RWPE2 (cell line): ENCODE data around the gene HS3ST5.

Experiments used
- ATAC-seq: fragments of 200-7000 bp; cut with Tn5 transposase; 3 replicates; pipeline ENCODE4 v1.9.1; 2021; ENCODE audit warnings: low read depth
- DNase-seq: peaks from one replicate; pipeline ENCODE4 v3.0.0-alpha.2; 2020; ENCODE audit warnings: low spot score
- H3K27ac ChIP-seq: fragments of 450-650 bp; 2 replicates; pipeline ENCODE4 v1.5.1; 2017; ENCODE audit warnings: mild to moderate bottlenecking; ENCODE audit not compliant: poor library complexity, severe bottlenecking
- H3K27me3 ChIP-seq: fragments of 250-450 bp; sonication (Bioruptor Pico); 2 replicates; pipeline ENCODE4 v1.5.1; 2021; ENCODE audit warnings: mild to moderate bottlenecking, moderate library complexity; ENCODE audit not compliant: insufficient read depth, poor library complexity, severe bottlenecking
- H3K36me3 ChIP-seq: fragments of 250-450 bp; sonication (Bioruptor Pico); 2 replicates; pipeline ENCODE4 v1.5.1; 2020; ENCODE audit warnings: low read depth, mild to moderate bottlenecking, moderate library complexity
- H3K4me1 ChIP-seq: fragments of 250-450 bp; sonication (Bioruptor Pico); 2 replicates; pipeline ENCODE4 v1.5.1; 2021; ENCODE audit warnings: mild to moderate bottlenecking, moderate library complexity; ENCODE audit not compliant: insufficient read depth, poor library complexity, severe bottlenecking
- H3K4me3 ChIP-seq: fragments of 250-450 bp; sonication (Bioruptor Pico); 2 replicates; pipeline ENCODE4 v1.5.1; 2021; ENCODE audit warnings: mild to moderate bottlenecking, moderate library complexity; ENCODE audit not compliant: severe bottlenecking
- H3K9me3 ChIP-seq: fragments of 250-450 bp; sonication (Bioruptor Pico); 2 replicates; pipeline ENCODE4 v1.5.1; 2021; ENCODE audit warnings: mild to moderate bottlenecking, moderate library complexity; ENCODE audit not compliant: severe bottlenecking
- CTCF ChIP-seq: fragments of 450-650 bp; IDR thresholded peaks from one replicate; pipeline ENCODE4 v1.5.1; 2017; ENCODE audit warnings: mild to moderate bottlenecking, moderate library complexity; ENCODE audit not compliant: poor library complexity, severe bottlenecking

Gene HS3ST5

GRCh38 chr6:114075777-114076176 is 267.0 kb downstream of the HS3ST5 start:
- no peaks in the 10 kb centered on the region for H3K36me3 ChIP-seq
- no peak overlapping the region for H3K4me3 ChIP-seq
- no peak for TF ChIP-seq CTCF
- H3K9me3 ChIP-seq, result no peaks in the 10 kb centered on the region
- no peaks in the 10 kb centered on the region for H3K4me1 ChIP-seq
- no peaks in the 10 kb centered on the region for H3K27me3 ChIP-seq
- ATAC-seq (no peak), DNase-seq (no peak)
- no peak overlapping the region for H3K27ac ChIP-seq

- no peak for ATAC-seq
- H3K9me3 ChIP-seq, result no peaks in the 10 kb centered on the region
- no peak overlapping the region for H3K27ac ChIP-seq
- no peak overlapping the region for H3K4me3 ChIP-seq
- no peaks in the 10 kb centered on the region for H3K4me1 ChIP-seq
- no peak for TF ChIP-seq CTCF
- H3K36me3 ChIP-seq, result no peaks in the 10 kb centered on the region
- DNase-seq, result no peak
- H3K27me3 ChIP-seq, result no peaks in the 10 kb centered on the region
These were observed 267.5 kb downstream of the HS3ST5 start for GRCh38 chr6:114075300-114075699.

DNA sequence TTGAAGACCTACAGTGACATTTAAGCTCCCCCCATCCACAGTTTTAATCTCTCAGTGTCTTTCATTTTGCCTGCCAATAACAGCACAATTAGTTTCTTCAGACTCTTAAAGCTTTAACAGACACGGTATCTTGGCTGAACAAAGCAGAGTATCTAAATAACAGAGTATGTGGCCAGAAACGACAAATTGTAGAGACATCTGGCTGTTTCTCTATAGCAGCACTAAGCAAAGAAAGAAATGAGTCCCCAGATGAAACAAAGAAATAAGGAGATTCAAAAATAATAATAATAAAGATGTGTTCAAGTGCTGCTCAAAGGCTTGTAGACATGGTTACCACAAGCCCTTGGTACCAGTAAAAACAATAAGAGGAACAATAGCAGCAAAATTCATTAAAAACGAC is 274.1 kb downstream of the HS3ST5 start:
- no peak overlapping the region for H3K4me3 ChIP-seq
- DNase-seq (no peak), ATAC-seq (no peak)
- H3K27ac ChIP-seq, result no peak overlapping the region
- no peaks in the 10 kb centered on the region for H3K27me3 ChIP-seq
- no peaks in the 10 kb centered on the region for H3K9me3 ChIP-seq
- TF ChIP-seq CTCF, result no peak
- H3K4me1 ChIP-seq, result no peaks in the 10 kb centered on the region
- H3K36me3 ChIP-seq, result no peaks in the 10 kb centered on the region

- Histone ChIP-seq H3K4me1 (no peaks in the 10 kb centered on the region), H3K4me3 (no peak overlapping the region), H3K9me3 (no peaks in the 10 kb centered on the region), H3K27me3 (no peaks in the 10 kb centered on the region), H3K27ac (no peak overlapping the region), H3K36me3 (no peaks in the 10 kb centered on the region)
- ATAC-seq (no peak), DNase-seq (no peak)
- no peak for TF ChIP-seq CTCF
These were observed 274.7 kb downstream of the HS3ST5 start for GRCh38 chr6:114068116-114068515.

- Histone ChIP-seq H3K4me3 (no peak overlapping the region), H3K36me3 (no peaks in the 10 kb centered on the region), H3K4me1 (no peaks in the 10 kb centered on the region), H3K27me3 (no peaks in the 10 kb centered on the region), H3K9me3 (no peaks in the 10 kb centered on the region), H3K27ac (no peak overlapping the region)
- TF ChIP-seq CTCF, result no peak
- ATAC-seq (no peak), DNase-seq (no peak)
These were observed 278.0 kb downstream of the HS3ST5 start for GRCh38 chr6:114064862-114065261.
